GM23248 (cell line): Measurements from ENCODE around the gene SLIT3. TPM values are rescaled to one million over a fixed set of nuclear protein-coding genes. Genes with fewer than 3 reads are reported as not detected.

Experiments used
- DNase-seq: peaks from one replicate; pipeline ENCODE4 v3.0.0-alpha.2; 2015
- H2AFZ ChIP-seq: fragments of 200-600 bp; sonication (generic); 2 replicates; pipeline ENCODE4 v1.6.1; 2016; ENCODE audit warnings: antibody characterized with exemption
- H3F3A ChIP-seq: fragments of 200-600 bp; sonication (generic); 2 replicates; pipeline ENCODE4 v1.6.1; 2016; ENCODE audit warnings: mild to moderate bottlenecking, antibody characterized with exemption, mixed run types; ENCODE audit not compliant: insufficient read depth
- H3K27ac ChIP-seq: fragments of 200-600 bp; sonication (generic); 2 replicates; pipeline ENCODE4 v1.5.1; 2016; ENCODE audit warnings: mild to moderate bottlenecking
- H3K27me3 ChIP-seq: fragments of 200-600 bp; sonication (generic); replicated peaks from 2 replicates; pipeline ENCODE4 v1.6.1; 2016; ENCODE audit warnings: mild to moderate bottlenecking; ENCODE audit not compliant: insufficient read depth
- H3K36me3 ChIP-seq: fragments of 200-600 bp; sonication (generic); 2 replicates; pipeline ENCODE4 v1.6.1; 2016; ENCODE audit warnings: low read depth, mild to moderate bottlenecking
- H3K4me1 ChIP-seq: fragments of 200-600 bp; sonication (generic); 2 replicates; pipeline ENCODE4 v1.6.1; 2016; ENCODE audit warnings: mild to moderate bottlenecking; ENCODE audit not compliant: insufficient read depth
- H3K4me2 ChIP-seq: fragments of 200-600 bp; sonication (generic); one replicate; pipeline ENCODE4 v1.6.1; 2016; ENCODE audit warnings: mild to moderate bottlenecking; ENCODE audit not compliant: unreplicated experiment
- H3K4me3 ChIP-seq: fragments of 200-600 bp; sonication (generic); 2 replicates; pipeline ENCODE4 v1.5.1; 2016; ENCODE audit warnings: mild to moderate bottlenecking
- H3K79me2 ChIP-seq: fragments of 200-600 bp; sonication (generic); 2 replicates; pipeline ENCODE4 v1.6.1; 2016; ENCODE audit warnings: mild to moderate bottlenecking; ENCODE audit not compliant: insufficient read depth
- H3K9ac ChIP-seq: fragments of 200-600 bp; sonication (generic); 2 replicates; pipeline ENCODE4 v1.6.1; 2016; ENCODE audit warnings: mild to moderate bottlenecking
- H3K9me2 ChIP-seq: fragments of 200-600 bp; sonication (generic); 2 replicates; pipeline ENCODE4 v1.6.1; 2016; ENCODE audit warnings: mixed run types, mild to moderate bottlenecking, moderate library complexity; ENCODE audit not compliant: insufficient read depth
- H3K9me3 ChIP-seq: fragments of 200-600 bp; sonication (generic); one replicate; pipeline ENCODE4 v1.6.1; 2017; ENCODE audit warnings: low read depth
- H4K20me1 ChIP-seq: fragments of 200-600 bp; sonication (generic); 2 replicates; pipeline ENCODE4 v1.6.0; 2016; ENCODE audit not compliant: insufficient read depth
- EZH2 ChIP-seq: fragments of 200-600 bp; sonication (generic); IDR thresholded peaks from 2 replicates; pipeline ENCODE4 v1.6.1; 2018; ENCODE audit warnings: antibody characterized with exemption, mild to moderate bottlenecking; ENCODE audit not compliant: insufficient read depth, poor library complexity, severe bottlenecking
- EZH2phosphoT487 ChIP-seq: fragments of 200-600 bp; sonication (generic); IDR thresholded peaks from 2 replicates; pipeline ENCODE4 v1.6.1; 2018; ENCODE audit warnings: antibody characterized with exemption, moderate library complexity, mild to moderate bottlenecking, low read depth; ENCODE audit not compliant: insufficient read depth
- WGBS, 2 experiments: methylation state at CpG; one replicate each; pipeline ENCODE4 v1.1.6; 2015 to 2017; ENCODE audit warnings: low lambda C conversion rate in 2 of 2, low coverage in 1 of 2; ENCODE audit errors: missing lambda C conversion rate in 2 of 2; 5-methylcytosine and 5-hydroxymethylcytosine counted together
- in situ Hi-C: fragments of 300-500 bp; cut with MboI; formaldehyde crosslinking; loops from 2 replicates; pipeline ENCODE4 v1.15.0; 2020
- polyA plus RNA-seq: library from polyadenylated mRNA; unstranded; fragments of >200 nt; fragmentation: Nextera tagmentation; extraction: Ambion mirVana; gene quantifications from 2 replicates; pipeline ENCODE4 v1.2.1, GENCODE V29; 2016
- total RNA-seq: library from RNA; depleted of rRNA; stranded (reverse); fragments of >200 nt; shearing (Covaris generic); gene quantifications from 2 replicates; pipeline ENCODE4 v1.2.3, GENCODE V29; 2014

The SLIT3 gene
- total and polyA plus RNA-seq, 2 experiments from 2014 or later = 61.9 to 100 TPM

GRCh38 chr5:169243651-169244422 lies 57.1 kb downstream of the SLIT3 start:
- WGBS, 2 experiments = 59 to 66% methylated on average over 10 of the region's 10 CpGs
- H3K4me1 ChIP-seq = peaks cover 23% of the 10 kb centered on the region
- H3K36me3 ChIP-seq = peaks cover 17% of the 10 kb centered on the region; the same call in 1 of the 2 replicates
- DNase-seq = peak; percentile 43
- TF ChIP-seq EZH2 = no peak
- TF ChIP-seq EZH2phosphoT487 = no peak
- H4K20me1 ChIP-seq = no peaks in the 10 kb centered on the region
- H3K4me2 ChIP-seq = no peak overlapping the region
- in situ Hi-C loops = no loop called here
- no peak overlapping the region for H3K4me3 ChIP-seq
- H3K79me2 ChIP-seq = no peaks in the 10 kb centered on the region
- H3K27ac ChIP-seq = no peak overlapping the region
- no peak overlapping the region for H3K9ac ChIP-seq
- no peak overlapping the region for H2AFZ ChIP-seq
- H3K27me3 ChIP-seq = no peaks in the 10 kb centered on the region
- H3K9me3 ChIP-seq = no peaks in the 10 kb centered on the region
- H3F3A ChIP-seq = peaks cover 12% of the 10 kb centered on the region
- H3K9me2 ChIP-seq = no peaks in the 10 kb centered on the region

DNA sequence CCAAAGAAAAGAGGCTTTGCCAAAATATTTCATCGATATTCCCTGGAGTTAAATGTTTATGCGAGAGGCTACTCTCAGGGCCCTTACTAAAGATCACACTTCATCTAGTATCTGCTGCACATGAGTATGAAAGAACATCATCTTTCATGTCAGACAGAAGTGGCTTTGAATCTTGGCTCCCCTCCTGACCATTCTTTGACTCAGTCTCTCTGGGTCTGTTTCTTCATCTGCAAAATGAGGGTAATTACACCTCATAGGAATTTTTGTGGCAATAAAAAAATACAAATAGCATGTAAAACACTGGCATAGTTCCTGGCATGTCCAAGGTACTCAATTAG lies 58.1 kb downstream of the SLIT3 start:
- Histone ChIP-seq H4K20me1 (no peaks in the 10 kb centered on the region), H3F3A (peaks cover 11% of the 10 kb centered on the region), H3K36me3 (peaks cover 17% of the 10 kb centered on the region; the same call in 1 of the 2 replicates), H3K4me1 (peaks cover 18% of the 10 kb centered on the region), H3K4me2 (no peak overlapping the region), H2AFZ (no peak overlapping the region), H3K9me3 (no peaks in the 10 kb centered on the region), H3K9me2 (no peaks in the 10 kb centered on the region), H3K27me3 (no peaks in the 10 kb centered on the region), H3K9ac (no peak overlapping the region), H3K27ac (no peak overlapping the region), H3K79me2 (no peaks in the 10 kb centered on the region), H3K4me3 (no peak overlapping the region)
- peak; percentile 9 for DNase-seq
- WGBS, 2 experiments = 28 to 30% methylated on average over 2 of the region's 2 CpGs
- in situ Hi-C loops = no loop called here
- TF ChIP-seq EZH2 (no peak), EZH2phosphoT487 (no peak)

GRCh38 chr5:169242175-169242848 lies 58.6 kb downstream of the SLIT3 start:
- Histone ChIP-seq H3F3A (peaks cover 11% of the 10 kb centered on the region), H3K4me1 (peaks cover 18% of the 10 kb centered on the region), H3K36me3 (peaks cover 17% of the 10 kb centered on the region; the same call in 1 of the 2 replicates), H4K20me1 (no peaks in the 10 kb centered on the region), H3K27me3 (no peaks in the 10 kb centered on the region), H3K27ac (no peak overlapping the region), H2AFZ (no peak overlapping the region), H3K4me2 (no peak overlapping the region), H3K4me3 (no peak overlapping the region), H3K9me3 (no peaks in the 10 kb centered on the region), H3K79me2 (no peaks in the 10 kb centered on the region), H3K9me2 (no peaks in the 10 kb centered on the region), H3K9ac (no peak overlapping the region)
- in situ Hi-C loops = no loop called here
- TF ChIP-seq EZH2phosphoT487 = no peak
- no peak for TF ChIP-seq EZH2
- 61 to 69% methylated on average over 4 of the region's 4 CpGs for WGBS, 2 experiments
- no peak for DNase-seq

GRCh38 chr5:169229342-169229892 lies 71.5 kb downstream of the SLIT3 start:
- no peak for DNase-seq
- no peaks in the 10 kb centered on the region for H3K9me2 ChIP-seq
- 79 to 88% methylated on average over 6 of the region's 6 CpGs for WGBS, 2 experiments
- peaks cover 9% of the 10 kb centered on the region; the same call in 1 of the 2 replicates for H3K79me2 ChIP-seq
- no peaks in the 10 kb centered on the region for H4K20me1 ChIP-seq
- no peak overlapping the region for H2AFZ ChIP-seq
- no peak overlapping the region for H3K27ac ChIP-seq
- H3K4me1 ChIP-seq = no peaks in the 10 kb centered on the region
- H3K9me3 ChIP-seq = no peaks in the 10 kb centered on the region
- H3K4me3 ChIP-seq = no peak overlapping the region
- in situ Hi-C loops = no loop called here
- TF ChIP-seq EZH2 (no peak), EZH2phosphoT487 (no peak)
- no peaks in the 10 kb centered on the region for H3F3A ChIP-seq
- no peaks in the 10 kb centered on the region for H3K27me3 ChIP-seq
- no peak overlapping the region for H3K9ac ChIP-seq
- H3K4me2 ChIP-seq = no peak overlapping the region
- no peaks in the 10 kb centered on the region for H3K36me3 ChIP-seq
